ENCODE measurements around the gene COX8A.
"Not testable (repeated sequence)": the region's sequence is repeated elsewhere in the genome, so short reads cannot be mapped to it uniquely, and the experiment has no call there.

Gene COX8A

DNA sequence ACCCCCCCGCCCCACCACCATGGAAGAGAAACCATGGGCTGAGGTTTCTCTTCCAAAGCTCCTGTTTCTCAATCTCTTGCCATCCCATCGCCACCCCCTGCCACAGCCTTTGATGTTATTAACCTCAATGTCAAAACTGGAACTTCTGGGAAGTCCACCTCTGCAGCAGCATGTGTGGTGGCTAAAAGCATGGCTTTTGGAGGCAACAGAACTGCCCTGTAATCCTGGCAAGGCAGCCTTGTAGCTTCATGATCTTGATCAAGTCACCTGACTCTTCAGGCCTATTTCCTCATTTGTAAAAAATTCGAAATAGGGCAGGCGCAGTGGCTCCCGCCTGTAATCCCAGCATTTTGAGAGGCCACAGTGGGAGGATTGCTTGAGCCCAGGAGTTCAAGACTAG is 3.5 kb upstream of the COX8A start:
- DNase-seq = no peak

DNA sequence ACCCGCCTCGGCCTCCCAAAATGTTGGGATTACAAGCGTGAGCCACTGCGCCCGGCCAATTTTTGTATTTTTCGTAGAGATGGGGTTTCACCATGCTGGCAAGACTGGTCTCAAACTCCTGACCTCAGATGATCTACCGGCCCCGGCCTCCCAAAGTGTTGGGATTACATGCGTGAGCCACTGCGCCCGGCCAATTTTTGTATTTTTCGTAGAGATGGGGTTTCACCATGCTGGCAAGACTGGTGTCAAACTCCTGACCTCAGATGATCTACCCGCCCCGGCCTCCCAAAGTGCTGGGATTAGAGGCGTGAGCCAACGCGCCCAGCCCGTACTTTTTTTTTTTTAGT is 535 bp upstream of the COX8A start:
- not testable (repeated sequence) for DNase-seq

DNA sequence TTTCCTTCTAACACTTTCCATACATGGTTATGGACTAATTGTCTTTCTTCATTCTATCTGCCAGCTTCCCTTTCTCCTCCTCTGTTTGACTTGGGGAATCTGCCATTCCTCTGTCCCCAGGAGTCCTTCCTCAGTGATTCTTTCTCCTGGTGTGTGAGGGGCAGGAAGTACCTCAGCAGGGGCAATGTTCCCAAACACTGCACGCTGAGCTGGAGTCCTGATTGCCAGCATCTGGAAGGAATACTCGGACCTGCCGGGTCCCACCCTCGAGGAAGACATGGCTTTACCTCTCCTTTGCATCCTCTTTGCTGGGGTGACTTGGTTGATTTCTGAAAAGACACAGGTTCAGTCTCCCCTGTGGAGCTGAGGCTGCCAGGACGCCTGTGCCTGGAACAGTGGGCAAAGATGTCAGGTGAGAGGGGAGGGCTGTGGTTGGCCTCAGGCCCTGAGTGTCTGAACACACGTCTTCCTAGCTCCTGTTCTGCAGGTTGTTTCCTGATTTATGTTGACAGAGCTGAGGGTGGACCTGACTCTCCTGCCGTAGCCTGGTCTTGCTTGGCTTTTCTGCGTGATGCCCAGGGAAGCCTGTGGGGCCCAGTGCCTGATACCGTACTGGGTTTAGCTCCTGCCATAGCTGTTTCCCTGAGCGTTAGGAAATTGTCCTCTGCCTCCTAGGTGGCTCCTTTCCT is 4.3 kb downstream of the COX8A start:
- DNase-seq = no peak

DNA sequence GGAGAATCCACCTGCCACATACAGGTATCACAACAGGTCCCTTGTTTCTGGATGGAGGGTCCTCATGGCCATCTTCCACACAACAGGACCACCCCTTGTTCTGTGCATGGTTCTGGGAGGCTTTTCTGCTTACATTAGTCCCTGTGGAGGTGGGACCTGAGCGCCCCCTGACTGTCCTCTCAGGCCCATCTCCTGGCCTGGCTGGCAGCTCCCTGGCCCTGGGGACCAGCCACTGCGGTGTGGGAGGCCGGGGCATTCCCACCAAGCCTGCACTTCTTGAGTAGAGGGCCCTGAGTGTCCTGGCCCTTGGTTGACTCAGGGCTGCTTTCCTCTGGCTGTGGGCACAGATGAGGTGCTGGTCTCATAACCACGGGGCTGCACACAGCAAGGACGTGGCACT is 5.0 kb downstream of the COX8A start:
- DNase-seq = no peak

DNA sequence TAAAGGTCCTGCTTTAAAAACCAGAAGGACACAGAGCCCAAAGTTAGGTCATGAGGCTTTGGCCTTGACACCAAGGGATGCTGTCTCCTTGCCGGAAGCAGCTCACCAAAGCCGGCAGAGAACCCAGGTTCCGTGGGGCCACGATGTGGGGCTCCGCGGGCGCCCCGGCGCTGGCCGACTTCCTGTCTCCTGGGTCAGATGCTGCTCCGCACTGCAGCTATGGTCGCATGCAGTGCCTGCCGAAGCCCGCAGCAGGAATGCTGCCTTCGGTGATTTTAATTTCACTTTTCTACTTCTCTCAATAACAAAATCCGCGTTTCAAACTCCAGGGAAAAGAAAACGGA is 11.4 kb downstream of the COX8A start:
- DNase-seq = no peak

DNA sequence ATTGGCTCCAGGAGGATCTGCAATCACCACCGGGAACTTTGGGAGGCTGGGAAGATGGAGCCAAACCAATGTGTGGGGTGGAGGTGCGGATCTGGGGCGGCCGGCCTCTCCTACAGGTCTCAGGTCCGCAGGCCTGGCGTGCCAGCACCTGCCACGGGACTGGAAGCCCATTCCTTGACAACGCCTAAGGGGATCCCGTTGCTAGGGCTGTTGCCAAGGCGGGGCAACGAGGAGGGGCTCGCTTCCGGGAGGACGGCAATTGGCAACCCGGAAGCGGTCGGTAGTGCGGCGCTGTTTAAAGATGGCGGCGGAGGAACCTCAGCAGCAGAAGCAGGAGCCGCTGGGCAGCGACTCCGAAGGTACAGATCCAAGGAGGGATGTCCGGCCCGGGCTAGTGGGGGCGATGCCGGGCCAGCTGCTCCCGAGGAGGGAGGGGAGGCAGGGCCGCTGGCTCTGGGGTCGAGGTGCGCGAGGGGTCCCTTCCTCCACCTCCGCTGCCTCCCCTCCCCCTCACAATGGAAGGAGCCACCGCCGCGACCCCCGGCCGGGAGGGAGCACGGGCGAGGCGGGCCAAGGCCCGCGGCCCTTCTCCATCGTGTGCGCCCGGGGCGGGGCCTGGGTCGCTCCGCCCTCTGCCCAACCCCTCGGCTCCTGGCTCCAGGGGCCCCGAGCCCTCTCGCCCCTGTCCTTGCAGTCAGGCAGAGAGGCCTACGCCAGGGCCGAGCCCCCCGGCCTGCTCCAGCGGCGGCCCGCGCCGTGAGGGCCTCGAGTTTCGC is 11.9 kb downstream of the COX8A start, which contains the start of gene OTUB1:
Gene OTUB1 (plus strand): TSS at position 283 of the 776 bp plus-strand sequence. CDS start 19 bp downstream, at position 302.
- no peak for DNase-seq

DNA sequence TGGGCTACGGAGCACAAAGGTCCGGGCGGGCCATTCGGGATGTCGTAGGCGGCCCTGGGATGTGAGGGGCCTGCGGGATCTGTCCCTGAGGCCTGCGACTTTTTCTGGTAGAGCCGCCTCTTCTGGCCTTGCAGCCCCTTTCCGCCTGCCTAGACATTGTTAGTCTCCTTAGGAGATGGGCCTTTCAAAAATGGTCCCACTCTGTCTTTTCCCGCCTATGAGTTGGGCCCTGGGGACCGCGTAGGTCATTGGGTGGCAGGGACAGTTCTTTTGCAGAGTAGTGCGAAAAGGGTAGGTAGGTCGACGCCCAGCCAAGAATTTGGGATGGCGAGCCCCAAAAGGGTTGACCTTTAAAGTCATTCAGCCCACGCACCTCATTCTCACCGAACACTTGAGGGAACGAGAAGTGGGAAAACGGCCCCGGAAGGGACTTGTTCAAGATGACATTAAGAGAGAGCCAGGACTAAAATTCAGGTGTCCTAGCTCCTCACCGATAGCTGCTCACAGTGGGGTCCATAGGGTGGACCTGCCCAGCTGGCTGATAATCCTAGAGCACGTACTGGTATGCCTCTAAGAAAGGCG is 12.6 kb downstream of the COX8A start:
- DNase-seq = no peak

DNA sequence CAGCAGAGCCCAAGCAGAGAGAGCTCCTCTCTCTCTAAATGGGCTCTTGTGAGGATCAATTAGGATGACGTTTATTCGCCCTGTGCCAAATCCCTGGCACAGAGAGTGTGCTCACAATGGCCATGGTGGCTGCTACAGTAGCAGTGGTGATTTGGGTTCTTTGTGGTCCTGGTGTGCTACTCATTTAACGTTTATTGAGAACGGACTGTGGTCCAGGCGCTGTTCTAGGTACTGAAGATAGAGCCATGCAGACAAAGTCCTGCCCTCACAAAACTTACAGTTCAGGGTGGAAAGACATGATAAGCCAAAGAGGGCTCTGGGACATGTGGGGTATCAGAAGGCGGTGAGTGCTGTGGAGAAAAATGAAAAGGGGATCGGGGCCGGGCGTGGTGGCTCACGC is 17.1 kb downstream of the COX8A start:
- DNase-seq = no peak

DNA sequence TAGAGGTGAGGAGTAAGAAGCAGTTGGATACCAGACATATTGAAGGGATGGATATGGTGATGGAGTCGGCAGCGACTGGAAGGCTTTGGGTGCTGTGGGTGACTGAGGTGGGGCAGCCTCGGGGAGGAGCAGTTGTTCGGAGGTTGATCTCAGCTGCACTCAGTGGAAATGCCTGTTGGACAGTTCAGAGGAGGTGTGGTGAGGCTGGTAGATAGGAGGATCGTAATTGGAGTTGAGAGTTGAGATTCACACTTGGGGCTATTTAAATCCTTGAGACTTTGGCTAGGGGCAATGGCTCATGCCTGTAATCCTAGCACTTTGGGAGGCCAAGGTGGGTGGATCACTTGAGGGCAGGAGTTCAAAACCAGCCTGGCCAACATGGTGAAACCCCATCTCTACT is 18.7 kb downstream of the COX8A start:
- no peak for DNase-seq

DNA sequence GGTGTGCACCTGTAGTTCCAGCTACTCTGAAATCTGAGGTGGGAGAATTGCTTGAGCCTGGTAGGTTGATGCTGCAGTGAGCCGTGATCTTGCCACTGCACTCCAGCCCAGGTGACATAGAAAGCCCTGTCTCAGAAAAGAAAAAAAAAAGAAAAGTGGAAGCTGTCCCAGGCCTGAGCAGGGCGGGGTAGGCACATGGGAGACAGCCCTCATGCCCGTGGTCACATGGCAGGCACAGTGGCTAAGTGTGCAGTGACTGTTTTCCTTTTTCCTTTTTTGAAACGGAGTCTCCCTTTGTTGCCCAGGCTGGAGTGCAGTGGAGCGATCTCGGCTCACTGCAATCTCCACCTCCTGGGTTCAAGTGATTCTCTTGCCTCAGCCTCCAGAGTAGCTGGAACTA is 19.6 kb downstream of the COX8A start:
- no peak for DNase-seq

DNA sequence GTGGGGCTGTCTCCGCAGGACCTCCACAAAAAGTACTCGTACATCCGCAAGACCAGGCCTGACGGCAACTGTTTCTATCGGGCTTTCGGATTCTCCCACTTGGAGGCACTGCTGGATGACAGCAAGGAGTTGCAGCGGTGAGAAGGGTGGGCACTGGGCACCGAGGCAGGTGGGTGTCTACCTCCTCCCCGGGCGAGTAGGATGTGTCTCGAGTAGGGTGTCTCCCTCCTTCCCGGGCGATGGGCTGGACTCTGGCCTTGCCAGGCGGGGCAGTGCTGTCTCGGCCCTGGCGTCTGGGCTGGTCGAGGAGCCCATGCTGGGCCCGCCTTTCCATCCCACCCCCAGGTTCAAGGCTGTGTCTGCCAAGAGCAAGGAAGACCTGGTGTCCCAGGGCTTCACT is 22.1 kb downstream of the COX8A start:
- DNase-seq = no peak

DNA sequence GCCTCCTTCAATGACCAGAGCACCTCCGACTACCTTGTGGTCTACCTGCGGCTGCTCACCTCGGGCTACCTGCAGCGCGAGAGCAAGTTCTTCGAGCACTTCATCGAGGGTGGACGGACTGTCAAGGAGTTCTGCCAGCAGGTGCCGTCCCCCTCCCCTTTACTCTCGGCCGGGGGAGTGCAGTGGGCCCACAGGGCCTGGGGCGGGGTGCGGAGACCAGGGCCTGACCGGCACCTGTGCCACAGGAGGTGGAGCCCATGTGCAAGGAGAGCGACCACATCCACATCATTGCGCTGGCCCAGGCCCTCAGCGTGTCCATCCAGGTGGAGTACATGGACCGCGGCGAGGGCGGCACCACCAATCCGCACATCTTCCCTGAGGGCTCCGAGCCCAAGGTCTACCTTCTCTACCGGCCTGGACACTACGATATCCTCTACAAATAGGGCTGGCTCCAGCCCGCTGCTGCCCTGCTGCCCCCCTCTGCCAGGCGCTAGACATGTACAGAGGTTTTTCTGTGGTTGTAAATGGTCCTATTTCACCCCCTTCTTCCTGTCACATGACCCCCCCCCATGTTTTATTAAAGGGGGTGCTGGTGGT is 22.8 kb downstream of the COX8A start:
- DNase-seq = no peak

DNA sequence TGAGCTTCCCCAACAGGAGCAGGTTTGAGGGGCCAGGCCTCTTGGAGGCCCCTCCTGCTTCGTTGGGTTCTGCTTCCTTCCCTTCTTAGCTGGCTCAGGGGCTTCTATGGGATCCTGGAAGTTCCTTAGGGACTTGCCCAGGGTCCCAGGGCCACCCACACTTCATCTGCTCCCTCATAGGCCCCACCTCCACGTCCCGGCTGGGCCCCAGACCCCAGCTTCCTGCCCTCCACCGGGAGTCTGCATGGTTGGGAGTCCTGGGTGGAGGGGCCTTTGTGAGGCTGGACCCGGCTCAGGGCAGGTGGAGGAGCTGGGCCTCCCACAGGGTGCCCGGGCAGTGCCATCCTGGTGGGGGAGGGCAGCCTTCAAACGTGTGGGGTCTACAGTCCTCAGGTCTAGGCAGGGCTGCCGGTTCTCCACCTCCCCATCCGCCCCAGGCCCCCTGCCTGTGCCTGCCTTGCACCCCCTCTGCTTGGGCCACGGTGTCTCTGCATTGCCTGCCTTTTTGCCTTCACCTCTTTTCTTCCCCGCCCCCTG is 23.4 kb downstream of the COX8A start:
- DNase-seq = no peak

DNA sequence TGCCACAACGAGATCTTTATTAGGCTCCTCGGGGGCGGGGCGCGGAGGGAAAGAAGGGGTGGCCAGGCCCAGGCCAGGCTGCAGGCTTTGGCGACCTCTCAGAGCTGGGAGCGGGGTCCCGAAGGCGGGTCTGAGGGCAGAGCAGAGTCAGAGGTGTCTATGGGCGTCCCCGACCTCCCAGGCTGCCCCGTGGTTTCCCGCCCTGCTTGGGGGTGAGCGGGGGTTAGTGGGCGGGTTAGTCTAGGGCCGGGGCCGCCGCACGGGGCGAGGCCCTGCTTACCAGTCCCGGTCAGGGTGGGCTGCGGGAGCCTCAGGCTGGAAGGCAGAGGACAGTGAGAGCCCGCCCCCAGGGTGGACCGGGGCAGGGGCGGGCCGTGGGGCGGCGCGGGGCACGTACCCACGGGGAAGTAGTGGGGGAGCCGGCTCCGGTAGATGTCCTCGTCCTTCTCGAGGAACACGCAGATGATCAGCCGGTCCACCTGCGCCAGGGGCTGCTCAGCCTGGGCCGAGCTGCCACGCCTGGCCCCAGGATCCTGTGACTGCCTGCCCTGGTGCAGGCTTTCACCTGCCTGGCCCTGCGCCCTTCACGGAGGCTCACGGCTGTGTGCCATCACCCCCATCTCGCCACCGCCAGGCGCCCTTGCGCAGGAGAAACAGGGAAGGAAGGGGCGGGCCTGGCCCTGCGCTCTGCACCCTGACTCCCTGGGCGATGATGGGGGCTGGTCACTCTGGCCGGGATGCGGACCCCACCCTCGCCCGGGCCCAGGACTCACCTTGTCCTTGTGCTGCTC is 24.3 kb downstream of the COX8A start:
- DNase-seq = no peak

DNA sequence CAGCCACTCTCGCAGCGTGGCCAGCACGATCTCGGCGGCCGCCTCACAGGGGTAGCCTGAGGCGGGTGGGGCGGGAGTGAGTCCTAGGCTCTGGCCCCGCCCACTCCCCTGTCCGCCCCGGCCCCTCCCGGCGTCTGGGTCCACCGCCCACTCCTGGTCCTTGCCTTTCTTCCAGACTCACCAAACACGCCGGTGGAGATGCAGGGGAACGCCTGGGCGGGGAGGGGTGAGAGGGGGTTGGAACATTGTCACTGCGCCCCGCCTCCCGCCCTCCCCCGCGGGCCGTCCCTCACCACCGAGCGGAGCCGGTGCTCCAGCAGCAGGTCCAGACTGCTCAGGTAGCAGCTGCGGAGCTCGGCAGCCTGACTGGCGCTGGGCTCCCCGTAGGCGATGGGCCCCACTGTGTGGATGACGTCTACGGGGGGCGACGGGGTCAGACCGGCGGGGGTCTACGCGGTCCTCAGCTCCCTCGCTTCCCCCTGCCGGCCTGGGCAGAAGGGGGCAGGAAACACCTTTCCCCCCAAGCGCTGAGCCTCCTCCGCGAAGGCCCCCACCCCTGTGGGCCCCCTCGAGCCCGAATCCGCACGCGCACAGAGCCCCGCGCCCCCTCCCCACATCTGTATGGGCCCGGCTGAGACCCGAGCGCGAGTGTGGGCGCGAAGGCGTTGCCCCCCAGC is 25.1 kb downstream of the COX8A start:
- DNase-seq = no peak

DNA sequence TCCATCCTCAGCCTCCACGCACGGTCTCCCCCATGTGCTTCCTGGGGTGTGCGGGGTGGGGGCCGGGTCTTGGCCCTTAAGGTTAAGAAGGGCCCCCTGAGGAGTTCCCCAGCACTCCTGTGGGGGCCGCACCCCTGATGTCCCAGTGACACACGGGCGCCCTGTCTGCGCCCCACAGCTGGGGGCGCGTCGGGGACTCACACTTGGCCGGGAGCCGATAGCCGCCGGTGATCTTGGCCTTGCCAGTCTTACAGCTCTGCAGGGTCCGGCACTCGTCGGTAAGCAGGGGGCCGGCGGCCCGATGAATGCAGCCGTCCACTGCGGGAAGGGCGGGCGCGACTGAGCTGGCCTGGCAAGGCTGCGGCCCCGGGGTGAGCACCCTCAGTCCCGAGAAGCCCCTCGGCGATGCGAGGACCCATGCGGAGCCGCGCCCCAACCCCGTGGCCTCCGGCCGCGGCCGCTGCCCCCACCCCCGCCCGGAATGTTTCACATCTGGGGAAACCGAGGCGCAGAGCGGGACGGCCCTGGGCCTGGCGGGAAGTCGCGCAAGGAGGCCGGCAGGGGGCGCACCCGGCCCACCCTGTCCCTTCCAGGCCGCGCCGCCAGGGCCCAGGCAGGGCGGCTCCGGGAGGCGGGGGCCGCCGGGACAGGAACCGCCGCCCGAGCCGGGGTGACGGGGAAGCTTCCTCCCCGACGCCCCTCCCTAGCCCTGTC is 25.8 kb downstream of the COX8A start:
- DNase-seq = no peak

DNA sequence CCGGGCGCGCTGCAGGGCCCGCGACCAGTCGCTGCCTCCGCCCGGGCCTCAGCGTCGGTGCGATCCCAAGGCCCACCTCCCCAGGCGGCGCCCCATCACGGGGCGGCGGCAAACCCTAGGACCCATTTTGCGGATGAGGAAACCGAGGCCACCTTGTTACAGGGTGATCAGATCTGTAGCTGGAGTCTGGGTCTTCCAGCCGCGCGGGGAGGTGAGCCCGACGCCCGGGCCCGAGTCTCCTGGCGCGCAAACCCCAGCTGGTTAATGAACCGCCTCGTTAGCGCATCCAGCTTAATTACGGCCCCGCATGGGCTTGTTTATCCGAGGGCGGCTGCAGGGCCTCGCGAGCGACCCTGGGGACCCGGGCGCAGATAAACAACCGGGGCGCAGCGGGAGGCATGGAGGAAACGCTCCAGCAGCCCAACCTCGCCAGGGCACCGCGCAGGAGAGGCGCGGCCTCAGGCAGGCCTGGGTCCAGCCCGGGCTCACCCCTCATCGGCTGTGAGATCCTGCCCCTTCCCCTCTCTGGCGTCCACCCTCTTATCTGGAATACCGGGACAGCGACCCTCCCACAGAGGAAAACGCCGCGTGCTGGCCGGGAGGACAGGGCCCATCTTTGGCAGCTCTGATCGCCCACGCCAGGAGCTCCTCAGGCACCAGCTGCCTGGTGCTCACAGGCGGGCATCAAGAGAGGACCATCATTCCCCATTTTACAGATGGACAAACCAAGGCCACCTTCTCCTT is 26.5 kb downstream of the COX8A start:
- DNase-seq = no peak

DNA sequence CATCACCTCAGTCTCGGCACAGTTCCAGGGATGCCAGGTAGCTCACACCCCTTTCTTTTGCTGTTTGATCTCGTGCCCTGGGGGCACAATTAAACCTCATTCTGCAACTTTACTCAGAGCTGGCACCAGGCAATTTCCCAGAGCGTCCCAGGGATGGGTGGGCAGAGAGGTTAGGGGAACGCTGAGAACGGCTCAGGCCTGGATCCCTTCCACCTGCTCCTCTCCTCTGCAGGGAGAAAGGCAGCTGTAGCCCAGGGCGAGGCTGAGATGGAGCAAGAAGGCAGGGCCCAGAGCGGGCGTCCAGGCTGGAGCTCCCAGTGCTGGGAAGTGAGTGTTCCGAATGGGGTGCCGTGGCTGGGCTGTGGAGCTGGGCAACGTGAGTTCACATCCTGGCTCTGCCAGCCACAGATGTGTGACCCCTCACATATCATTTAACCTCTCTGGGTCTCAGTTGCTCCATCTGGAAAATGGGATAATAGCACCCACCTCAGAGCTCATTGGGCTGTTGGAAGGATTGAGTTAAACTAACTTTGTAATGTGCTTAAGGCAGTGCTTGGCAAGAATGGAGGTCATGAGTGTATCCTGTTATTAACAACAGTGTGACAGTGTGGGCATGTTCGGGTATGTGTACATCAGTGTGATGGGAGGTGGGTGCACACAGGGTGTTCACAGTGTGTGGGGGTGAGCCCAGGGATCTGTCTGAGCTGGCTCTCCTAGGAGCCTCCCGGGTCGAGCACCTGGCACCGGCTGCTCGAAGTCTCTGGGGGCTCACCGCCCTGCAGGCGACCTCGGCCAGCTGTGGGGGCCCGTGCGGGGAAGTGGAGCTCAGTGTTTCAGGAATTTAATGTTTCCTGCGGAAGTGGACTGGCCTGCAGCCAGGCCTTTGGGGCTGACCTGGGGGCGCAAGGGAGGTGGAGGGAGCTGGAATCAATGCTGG is 27.3 kb downstream of the COX8A start:
- no peak for DNase-seq

DNA sequence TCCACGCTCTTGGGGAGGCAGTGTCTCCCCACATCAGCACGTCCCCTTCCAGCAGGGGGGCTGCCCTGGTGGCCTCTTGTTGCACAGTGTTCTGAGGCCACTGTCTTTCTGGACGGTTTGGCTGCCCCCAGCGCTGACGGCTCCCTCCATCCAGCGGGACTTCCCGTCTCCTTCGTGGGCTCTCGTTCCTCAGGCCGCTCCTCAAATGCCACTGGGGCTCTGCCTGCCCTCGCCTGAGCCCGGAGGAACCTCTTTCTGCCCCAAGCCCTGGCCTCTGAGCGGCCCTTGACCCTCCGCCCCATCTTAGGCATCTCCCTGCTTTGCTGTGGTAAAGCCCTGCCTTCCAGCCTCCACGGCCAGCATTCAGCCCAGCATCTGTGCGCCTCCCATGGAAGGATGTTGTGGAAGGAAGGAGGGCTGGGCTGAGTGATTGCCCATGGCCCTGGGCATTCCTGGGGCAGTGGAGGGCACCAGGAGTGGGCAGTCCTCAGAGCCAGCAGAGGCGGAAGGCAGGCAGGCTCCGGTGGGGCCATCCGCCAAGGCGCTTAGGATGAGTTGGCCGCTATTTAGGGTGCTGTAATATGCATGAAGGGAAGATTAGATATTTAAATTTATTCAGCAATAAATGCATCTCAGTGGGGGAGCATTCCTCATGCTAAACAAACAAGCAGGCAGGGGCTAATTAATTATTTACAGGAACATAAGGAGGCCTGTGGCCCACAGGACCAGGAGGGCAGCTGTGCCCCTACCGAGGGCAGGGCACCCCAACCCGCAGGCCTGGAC is 29.6 kb downstream of the COX8A start:
- no peak for DNase-seq
